WTC11 (cell line): ENCODE results near the gene GAS5. TPM values are rescaled to one million over a fixed set of nuclear protein-coding genes. Genes with fewer than 3 reads are reported as not detected.

ENCODE experiments used
- ATAC-seq: fragments of 200-7000 bp; cut with Tn5 transposase; 2 replicates; pipeline ENCODE4 v1.10.0; 2021; ENCODE audit warnings: mild to moderate bottlenecking, moderate library complexity
- CTCF ChIA-PET: fragments of 300-600 bp; sonication (Branson Sonifier 250); formaldehyde crosslinking; loops from one replicate; lab custom pipeline; 2021; ENCODE audit warnings: antibody characterized with exemption; lab: Charles Lee
- POLR2A ChIA-PET: fragments of 350-600 bp; sonication (Branson Sonifier 250); formaldehyde crosslinking; loops from one replicate; lab custom pipeline; 2021; ENCODE audit warnings: antibody characterized with exemption; lab: Charles Lee
- DNase-seq: peaks from one replicate; pipeline ENCODE4 v3.0.0; 2021; ENCODE audit warnings: low spot score
- H3K27ac Mint-ChIP-seq: 2 replicates; pipeline ENCODE4 v1.8.0; 2021; ENCODE audit warnings: mixed read lengths
- H3K27me3 Mint-ChIP-seq: 2 replicates; pipeline ENCODE4 v1.8.0; 2021; ENCODE audit warnings: low read depth, mild to moderate bottlenecking, moderate library complexity, mixed read lengths
- H3K36me3 Mint-ChIP-seq: 2 replicates; pipeline ENCODE4 v1.8.0; 2021; ENCODE audit warnings: mixed read lengths
- H3K4me1 Mint-ChIP-seq: 2 replicates; pipeline ENCODE4 v1.8.0; 2022; ENCODE audit warnings: mixed read lengths
- H3K4me3 Mint-ChIP-seq: 2 replicates; pipeline ENCODE4 v1.8.0; 2021; ENCODE audit warnings: mild to moderate bottlenecking, moderate library complexity, mixed read lengths
- H3K9me3 Mint-ChIP-seq: 2 replicates; pipeline ENCODE4 v1.8.0; 2021; ENCODE audit warnings: mixed read lengths
- GABPB1 ChIP-seq: sonication (generic); formaldehyde crosslinking; IDR thresholded peaks from 2 replicates; pipeline ENCODE4 v1.8.1; 2023; ENCODE audit warnings: mild to moderate bottlenecking, missing genetic modification reagents
- GTF2I ChIP-seq: fragments of 250-450 bp; sonication (Bioruptor Pico); conservative IDR thresholded peaks from 2 replicates; pipeline ENCODE4 v1.4.0; 2021; ENCODE audit warnings: mild to moderate bottlenecking
- HMGA2 ChIP-seq: fragments of 250-450 bp; sonication (Bioruptor Pico); IDR thresholded peaks from 2 replicates; pipeline ENCODE4 v1.4.0; 2021; ENCODE audit warnings: mild to moderate bottlenecking, moderate library complexity
- KAT7 ChIP-seq: sonication (generic); formaldehyde crosslinking; IDR thresholded peaks from 2 replicates; pipeline ENCODE4 v1.8.1; 2023; ENCODE audit warnings: missing genetic modification reagents, mild to moderate bottlenecking, borderline replicate concordance
- MXD4 ChIP-seq: fragments of 250-450 bp; sonication (Bioruptor Pico); IDR thresholded peaks from 2 replicates; pipeline ENCODE4 v1.8.0; 2021; ENCODE audit warnings: mild to moderate bottlenecking, moderate library complexity, borderline replicate concordance
- NFE2L1 ChIP-seq: sonication (generic); formaldehyde crosslinking; IDR thresholded peaks from 2 replicates; pipeline ENCODE4 v1.8.1; 2023; ENCODE audit warnings: missing genetic modification reagents
- NR3C1 ChIP-seq: sonication (generic); formaldehyde crosslinking; conservative IDR thresholded peaks from 2 replicates; pipeline ENCODE4 v1.8.1; 2023; ENCODE audit warnings: low read depth, mild to moderate bottlenecking, missing genetic modification reagents
- PRRX2 ChIP-seq: fragments of 250-450 bp; sonication (Bioruptor Pico); IDR thresholded peaks from 2 replicates; pipeline ENCODE4 v1.8.0; 2021; ENCODE audit warnings: mild to moderate bottlenecking
- RELA ChIP-seq: sonication (generic); formaldehyde crosslinking; IDR thresholded peaks from 2 replicates; pipeline ENCODE4 v1.8.1; 2022; ENCODE audit warnings: missing genetic modification reagents, mild to moderate bottlenecking, borderline replicate concordance
- TEAD1 ChIP-seq: sonication (generic); formaldehyde crosslinking; IDR thresholded peaks from 2 replicates; pipeline ENCODE4 v1.8.0; 2022; ENCODE audit warnings: mild to moderate bottlenecking, missing genetic modification reagents
- TP53 ChIP-seq: sonication (generic); formaldehyde crosslinking; IDR thresholded peaks from 2 replicates; pipeline ENCODE4 v1.8.1; 2023; ENCODE audit warnings: mild to moderate bottlenecking, missing genetic modification reagents
- ZNF121 ChIP-seq: sonication (generic); formaldehyde crosslinking; IDR thresholded peaks from 2 replicates; pipeline ENCODE4 v1.8.0; 2023; ENCODE audit warnings: missing genetic modification reagents
- ZNF138 ChIP-seq: sonication (generic); formaldehyde crosslinking; conservative IDR thresholded peaks from 2 replicates; pipeline ENCODE4 v1.8.1; 2022; ENCODE audit warnings: mild to moderate bottlenecking, moderate library complexity, missing genetic modification reagents
- ZNF232 ChIP-seq: sonication (generic); formaldehyde crosslinking; IDR thresholded peaks from 2 replicates; pipeline ENCODE4 v1.8.0; 2022; ENCODE audit warnings: mild to moderate bottlenecking, missing genetic modification reagents
- ZNF317 ChIP-seq: sonication (generic); formaldehyde crosslinking; IDR thresholded peaks from 2 replicates; pipeline ENCODE4 v1.8.1; 2023; ENCODE audit warnings: low read depth, mild to moderate bottlenecking, moderate library complexity, missing genetic modification reagents, borderline replicate concordance
- ZNF425 ChIP-seq: fragments of 250-450 bp; sonication (Bioruptor Pico); conservative IDR thresholded peaks from 2 replicates; pipeline ENCODE4 v1.9.0; 2021; ENCODE audit warnings: mild to moderate bottlenecking
- ZNF532 ChIP-seq: fragments of 250-450 bp; sonication (Bioruptor Pico); IDR thresholded peaks from 2 replicates; pipeline ENCODE4 v1.9.0; 2021; ENCODE audit warnings: mild to moderate bottlenecking, borderline replicate concordance
- total RNA-seq: library from RNA; stranded (reverse); gene quantifications from 3 replicates; pipeline ENCODE4 v1.2.3, GENCODE V29; 2021
- TF ChIP-seq, protein P1 (sequence below): sonication (generic); formaldehyde crosslinking; IDR thresholded peaks from 2 replicates; pipeline ENCODE4 v1.8.0; 2023; ENCODE audit warnings: missing genetic modification reagents
- TF ChIP-seq, protein P2 (sequence below): sonication (generic); formaldehyde crosslinking; IDR thresholded peaks from 2 replicates; pipeline ENCODE4 v1.8.1; 2022; ENCODE audit warnings: low read depth, mild to moderate bottlenecking, moderate library complexity, missing genetic modification reagents, borderline replicate concordance
- TF ChIP-seq, protein P3 (sequence below): sonication (generic); formaldehyde crosslinking; IDR thresholded peaks from 2 replicates; pipeline ENCODE4 v1.8.0; 2023; ENCODE audit warnings: mild to moderate bottlenecking, missing genetic modification reagents
- TF ChIP-seq, protein P4 (sequence below): fragments of 250-450 bp; sonication (Bioruptor Pico); IDR thresholded peaks from 2 replicates; pipeline ENCODE4 v1.8.0; 2021; ENCODE audit warnings: mild to moderate bottlenecking

GAS5 gene
- total RNA-seq, 1 experiment from 2014 or later, result 818 TPM

GRCh38 chr1:173913111-173913510 lies 45.3 kb upstream of the GAS5 start:
- no peaks in the 10 kb centered on the region for H3K36me3 Mint-ChIP-seq
- H3K4me3 Mint-ChIP-seq, result no peak overlapping the region
- ATAC-seq (no peak), DNase-seq (no peak)
- TF ChIP-seq ZNF317 (no peak), TP53 (CRISPR knock-in tag) (no peak), HMGA2 (CRISPR knock-in tag) (no peak)
- TF ChIP-seq, protein P1, sequence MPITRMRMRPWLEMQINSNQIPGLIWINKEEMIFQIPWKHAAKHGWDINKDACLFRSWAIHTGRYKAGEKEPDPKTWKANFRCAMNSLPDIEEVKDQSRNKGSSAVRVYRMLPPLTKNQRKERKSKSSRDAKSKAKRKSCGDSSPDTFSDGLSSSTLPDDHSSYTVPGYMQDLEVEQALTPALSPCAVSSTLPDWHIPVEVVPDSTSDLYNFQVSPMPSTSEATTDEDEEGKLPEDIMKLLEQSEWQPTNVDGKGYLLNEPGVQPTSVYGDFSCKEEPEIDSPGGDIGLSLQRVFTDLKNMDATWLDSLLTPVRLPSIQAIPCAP, result no peak
- no peaks in the 10 kb centered on the region for H3K4me1 Mint-ChIP-seq
- POLR2A ChIA-PET, result no interaction called here
- no peak overlapping the region for H3K27ac Mint-ChIP-seq
- CTCF ChIA-PET, result no interaction called here
- H3K9me3 Mint-ChIP-seq, result peaks cover 7% of the 10 kb centered on the region
- no peaks in the 10 kb centered on the region for H3K27me3 Mint-ChIP-seq

GRCh38 chr1:173903827-173904531 lies 36.2 kb upstream of the GAS5 start:
- TF ChIP-seq GABPB1 (no peak), RELA (CRISPR knock-in tag) (no peak), MXD4 (CRISPR knock-in tag) (no peak), NR3C1 (CRISPR knock-in tag) (no peak), TEAD1 (CRISPR knock-in tag) (no peak), GTF2I (CRISPR knock-in tag) (no peak), NFE2L1 (no peak), PRRX2 (CRISPR knock-in tag) (no peak), ZNF138 (CRISPR knock-in tag) (no peak)
- TF ChIP-seq, protein P2, sequence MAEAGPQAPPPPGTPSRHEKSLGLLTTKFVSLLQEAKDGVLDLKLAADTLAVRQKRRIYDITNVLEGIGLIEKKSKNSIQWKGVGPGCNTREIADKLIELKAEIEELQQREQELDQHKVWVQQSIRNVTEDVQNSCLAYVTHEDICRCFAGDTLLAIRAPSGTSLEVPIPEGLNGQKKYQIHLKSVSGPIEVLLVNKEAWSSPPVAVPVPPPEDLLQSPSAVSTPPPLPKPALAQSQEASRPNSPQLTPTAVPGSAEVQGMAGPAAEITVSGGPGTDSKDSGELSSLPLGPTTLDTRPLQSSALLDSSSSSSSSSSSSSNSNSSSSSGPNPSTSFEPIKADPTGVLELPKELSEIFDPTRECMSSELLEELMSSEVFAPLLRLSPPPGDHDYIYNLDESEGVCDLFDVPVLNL (CRISPR knock-in tag), result no peak
- TF ChIP-seq, protein P3, sequence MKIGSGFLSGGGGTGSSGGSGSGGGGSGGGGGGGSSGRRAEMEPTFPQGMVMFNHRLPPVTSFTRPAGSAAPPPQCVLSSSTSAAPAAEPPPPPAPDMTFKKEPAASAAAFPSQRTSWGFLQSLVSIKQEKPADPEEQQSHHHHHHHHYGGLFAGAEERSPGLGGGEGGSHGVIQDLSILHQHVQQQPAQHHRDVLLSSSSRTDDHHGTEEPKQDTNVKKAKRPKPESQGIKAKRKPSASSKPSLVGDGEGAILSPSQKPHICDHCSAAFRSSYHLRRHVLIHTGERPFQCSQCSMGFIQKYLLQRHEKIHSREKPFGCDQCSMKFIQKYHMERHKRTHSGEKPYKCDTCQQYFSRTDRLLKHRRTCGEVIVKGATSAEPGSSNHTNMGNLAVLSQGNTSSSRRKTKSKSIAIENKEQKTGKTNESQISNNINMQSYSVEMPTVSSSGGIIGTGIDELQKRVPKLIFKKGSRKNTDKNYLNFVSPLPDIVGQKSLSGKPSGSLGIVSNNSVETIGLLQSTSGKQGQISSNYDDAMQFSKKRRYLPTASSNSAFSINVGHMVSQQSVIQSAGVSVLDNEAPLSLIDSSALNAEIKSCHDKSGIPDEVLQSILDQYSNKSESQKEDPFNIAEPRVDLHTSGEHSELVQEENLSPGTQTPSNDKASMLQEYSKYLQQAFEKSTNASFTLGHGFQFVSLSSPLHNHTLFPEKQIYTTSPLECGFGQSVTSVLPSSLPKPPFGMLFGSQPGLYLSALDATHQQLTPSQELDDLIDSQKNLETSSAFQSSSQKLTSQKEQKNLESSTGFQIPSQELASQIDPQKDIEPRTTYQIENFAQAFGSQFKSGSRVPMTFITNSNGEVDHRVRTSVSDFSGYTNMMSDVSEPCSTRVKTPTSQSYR (CRISPR knock-in tag), result no peak

GRCh38 chr1:173900992-173901391 lies 33.2 kb upstream of the GAS5 start:
- Mint-ChIP-seq H3K27ac (no peak overlapping the region), H3K4me3 (no peak overlapping the region), H3K9me3 (peaks cover 3% of the 10 kb centered on the region; the same call in 1 of the 2 replicates), H3K4me1 (peaks cover 49% of the 10 kb centered on the region), H3K36me3 (no peaks in the 10 kb centered on the region; the same call in 1 of the 2 replicates), H3K27me3 (no peaks in the 10 kb centered on the region)
- ChIA-PET CTCF (no interaction called here), POLR2A (no interaction called here)
- no peak for ATAC-seq
- no peak for DNase-seq
- TF ChIP-seq ZNF532 (CRISPR knock-in tag) (no peak), KAT7 (CRISPR knock-in tag) (no peak), ZNF425 (CRISPR knock-in tag) (no peak), ZNF232 (CRISPR knock-in tag) (no peak), ZNF121 (no peak)
- TF ChIP-seq, protein P4, sequence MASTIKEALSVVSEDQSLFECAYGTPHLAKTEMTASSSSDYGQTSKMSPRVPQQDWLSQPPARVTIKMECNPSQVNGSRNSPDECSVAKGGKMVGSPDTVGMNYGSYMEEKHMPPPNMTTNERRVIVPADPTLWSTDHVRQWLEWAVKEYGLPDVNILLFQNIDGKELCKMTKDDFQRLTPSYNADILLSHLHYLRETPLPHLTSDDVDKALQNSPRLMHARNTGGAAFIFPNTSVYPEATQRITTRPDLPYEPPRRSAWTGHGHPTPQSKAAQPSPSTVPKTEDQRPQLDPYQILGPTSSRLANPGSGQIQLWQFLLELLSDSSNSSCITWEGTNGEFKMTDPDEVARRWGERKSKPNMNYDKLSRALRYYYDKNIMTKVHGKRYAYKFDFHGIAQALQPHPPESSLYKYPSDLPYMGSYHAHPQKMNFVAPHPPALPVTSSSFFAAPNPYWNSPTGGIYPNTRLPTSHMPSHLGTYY, result no peak

More at GRCh38 chr1:173903827-173904531, 36.2 kb upstream of the GAS5 start:
- no peak overlapping the region for H3K4me3 Mint-ChIP-seq
- no peak for ATAC-seq
- DNase-seq, result no peak
- peaks cover 41% of the 10 kb centered on the region for H3K4me1 Mint-ChIP-seq
- H3K9me3 Mint-ChIP-seq, result peaks cover 3% of the 10 kb centered on the region; the same call in 1 of the 2 replicates
- ChIA-PET CTCF (no interaction called here), POLR2A (no interaction called here)
- no peaks in the 10 kb centered on the region for H3K27me3 Mint-ChIP-seq
- no peaks in the 10 kb centered on the region; the same call in 1 of the 2 replicates for H3K36me3 Mint-ChIP-seq
- no peak overlapping the region for H3K27ac Mint-ChIP-seq
